Keratinocyte (primary cell): ENCODE data around the gene BTBD17. TPM values are rescaled to one million over a fixed set of nuclear protein-coding genes. Genes with fewer than 3 reads are reported as not detected.

Experiments used
- DNase-seq: peaks from one replicate; pipeline ENCODE4 v3.0.0-alpha.2; 2011; ENCODE audit warnings: low read depth, missing footprints, low spot score
- FAIRE-seq: peaks from 2 replicates; lab custom pipeline; 2011; peaks lifted over from hg19 to GRCh38; lab: Jason Lieb, UNC
- H2AFZ ChIP-seq: 2 replicates; pipeline ENCODE4 v1.6.0; 2012; ENCODE audit warnings: low read length, control low read depth, inconsistent platforms; ENCODE audit not compliant: control insufficient read depth
- H3K27ac ChIP-seq: 2 replicates; pipeline ENCODE4 v1.5.1; 2011; ENCODE audit warnings: low read length; ENCODE audit not compliant: control insufficient read depth, insufficient read depth
- H3K27me3 ChIP-seq: 3 replicates; pipeline ENCODE4 v1.6.0; 2011; ENCODE audit warnings: low read length; ENCODE audit not compliant: control insufficient read depth, insufficient read depth; ENCODE audit errors: extremely low read depth
- H3K36me3 ChIP-seq, 2 experiments: 2 replicates in 1 of 2; 3 replicates in 1 of 2; pipeline ENCODE4 v1.5.1; 2011; ENCODE audit warnings: low read length in 2 of 2, mild to moderate bottlenecking in 1 of 2; ENCODE audit not compliant: control insufficient read depth in 2 of 2, insufficient read depth in 2 of 2; ENCODE audit errors: extremely low read depth in 1 of 2
- H3K4me1 ChIP-seq: 3 replicates; pipeline ENCODE4 v1.5.1; 2011; ENCODE audit warnings: low read length; ENCODE audit not compliant: control insufficient read depth, insufficient read depth; ENCODE audit errors: extremely low read depth
- H3K4me2 ChIP-seq: 3 replicates; pipeline ENCODE4 v1.6.0; 2011; ENCODE audit warnings: low read depth, low read length; ENCODE audit not compliant: control insufficient read depth, insufficient read depth; ENCODE audit errors: extremely low read depth
- H3K4me3 ChIP-seq, 3 experiments: fragments of 200-600 bp in 1 of 3; sonication (generic) in 1 of 3; 2 replicates in 2 of 3; 3 replicates in 1 of 3; pipeline ENCODE4 v1.5.1; 2011 to 2016; ENCODE audit warnings: low read length in 3 of 3, mild to moderate bottlenecking in 3 of 3, control low read depth in 2 of 3, inconsistent platforms in 1 of 3, low read depth in 1 of 3, mixed read lengths in 1 of 3, mixed run types in 1 of 3, moderate library complexity in 1 of 3; ENCODE audit not compliant: control insufficient read depth in 2 of 3, insufficient read depth in 2 of 3; ENCODE audit errors: extremely low read depth in 1 of 3
- H3K79me2 ChIP-seq: 2 replicates; pipeline ENCODE4 v1.6.0; 2012; ENCODE audit warnings: low read length; ENCODE audit not compliant: control insufficient read depth, insufficient read depth
- H3K9ac ChIP-seq: 3 replicates; pipeline ENCODE4 v1.6.0; 2011; ENCODE audit warnings: low read length; ENCODE audit not compliant: control insufficient read depth, insufficient read depth; ENCODE audit errors: extremely low read depth
- H3K9me1 ChIP-seq: 3 replicates; pipeline ENCODE4 v1.6.0; 2011; ENCODE audit warnings: low read length; ENCODE audit not compliant: control insufficient read depth, insufficient read depth; ENCODE audit errors: extremely low read depth
- H3K9me3 ChIP-seq: 2 replicates; pipeline ENCODE4 v1.5.1; 2012; ENCODE audit warnings: low read depth, low read length; ENCODE audit not compliant: control insufficient read depth
- H4K20me1 ChIP-seq: 3 replicates; pipeline ENCODE4 v1.6.0; 2011; ENCODE audit warnings: low read length; ENCODE audit not compliant: control insufficient read depth, insufficient read depth; ENCODE audit errors: extremely low read depth
- EZH2 ChIP-seq: IDR thresholded peaks from one replicate; pipeline ENCODE4 v1.6.1; 2012; ENCODE audit warnings: inconsistent platforms, mild to moderate bottlenecking, low read length, moderate library complexity
- dilution Hi-C: fragments of 300-500 bp; cut with MboI; formaldehyde crosslinking; loops from one replicate; pipeline ENCODE4 v1.7.0; 2020; ENCODE audit warnings: low sequenced_read_pairs; ENCODE audit not compliant: extremely low pct_ligation_motif_present
- polyA plus RNA-seq, 5 experiments: library from polyadenylated mRNA; depleted of rRNA in 3 of 5; stranded (reverse) in 3 of 5; stranded (forward) in 1 of 5; unstranded in 1 of 5; fragments of >200 nt; gene quantifications; 1 replicate in 1 of 5; 2 replicates in 3 of 5; 3 replicates in 1 of 5; pipeline versions ENCODE4 v1.2.1 to v1.2.3, GENCODE V29; 2011 to 2012; ENCODE audit warnings: missing spikeins in 2 of 5, low read depth in 1 of 5, low replicate concordance in 1 of 5
- TF ChIP-seq, protein P1 (sequence below), 3 experiments: IDR thresholded peaks in 1 of 3; conservative IDR thresholded peaks in 1 of 3; optimal IDR thresholded peaks in 1 of 3; 2 replicates in 2 of 3; 3 replicates in 1 of 3; pipeline versions ENCODE3 to v1.5.1; 2011; ENCODE audit warnings: low read length in 3 of 3, mild to moderate bottlenecking in 3 of 3, moderate library complexity in 2 of 3, control low read depth in 1 of 3, inconsistent platforms in 1 of 3; ENCODE audit not compliant: insufficient read depth in 2 of 3; ENCODE audit errors: extremely low read depth in 1 of 3

Gene BTBD17
- polyA plus RNA-seq, 1 donor (not counting 4 experiments of a cell fraction or from before 2014, with no cell fraction given) = not detected

GRCh38 chr17:74408815-74409214 is 47.1 kb upstream of the BTBD17 start:
- H3K4me1 ChIP-seq = no peaks in the 10 kb centered on the region
- no peak overlapping the region for H3K4me2 ChIP-seq
- H3K9me3 ChIP-seq = no peaks in the 10 kb centered on the region
- no peaks in the 10 kb centered on the region for H3K27me3 ChIP-seq
- no peak overlapping the region for H2AFZ ChIP-seq
- no peak overlapping the region for H3K4me3 ChIP-seq
- H3K79me2 ChIP-seq = no peaks in the 10 kb centered on the region
- TF ChIP-seq, protein P1, sequence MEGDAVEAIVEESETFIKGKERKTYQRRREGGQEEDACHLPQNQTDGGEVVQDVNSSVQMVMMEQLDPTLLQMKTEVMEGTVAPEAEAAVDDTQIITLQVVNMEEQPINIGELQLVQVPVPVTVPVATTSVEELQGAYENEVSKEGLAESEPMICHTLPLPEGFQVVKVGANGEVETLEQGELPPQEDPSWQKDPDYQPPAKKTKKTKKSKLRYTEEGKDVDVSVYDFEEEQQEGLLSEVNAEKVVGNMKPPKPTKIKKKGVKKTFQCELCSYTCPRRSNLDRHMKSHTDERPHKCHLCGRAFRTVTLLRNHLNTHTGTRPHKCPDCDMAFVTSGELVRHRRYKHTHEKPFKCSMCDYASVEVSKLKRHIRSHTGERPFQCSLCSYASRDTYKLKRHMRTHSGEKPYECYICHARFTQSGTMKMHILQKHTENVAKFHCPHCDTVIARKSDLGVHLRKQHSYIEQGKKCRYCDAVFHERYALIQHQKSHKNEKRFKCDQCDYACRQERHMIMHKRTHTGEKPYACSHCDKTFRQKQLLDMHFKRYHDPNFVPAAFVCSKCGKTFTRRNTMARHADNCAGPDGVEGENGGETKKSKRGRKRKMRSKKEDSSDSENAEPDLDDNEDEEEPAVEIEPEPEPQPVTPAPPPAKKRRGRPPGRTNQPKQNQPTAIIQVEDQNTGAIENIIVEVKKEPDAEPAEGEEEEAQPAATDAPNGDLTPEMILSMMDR (optimal IDR thresholded peaks at IDR 0.05 in 1 of 3, IDR thresholded peaks at IDR 0.05 in 1 of 3, conservative IDR thresholded peaks at IDR 0.05 in 1 of 3; ENCODE audit: extremely low read depth in 1 of 3, insufficient read depth in 2 of 3, low read length in 3 of 3) = no peak
- TF ChIP-seq EZH2 = no peak
- dilution Hi-C loops = no loop called here
- no peaks in the 10 kb centered on the region for H3K9me1 ChIP-seq
- no peak overlapping the region for H3K27ac ChIP-seq
- H3K9ac ChIP-seq = no peak overlapping the region
- H4K20me1 ChIP-seq = no peaks in the 10 kb centered on the region
- DNase-seq (no peak), FAIRE-seq (no peak)
- no peaks in the 10 kb centered on the region for H3K36me3 ChIP-seq

DNA sequence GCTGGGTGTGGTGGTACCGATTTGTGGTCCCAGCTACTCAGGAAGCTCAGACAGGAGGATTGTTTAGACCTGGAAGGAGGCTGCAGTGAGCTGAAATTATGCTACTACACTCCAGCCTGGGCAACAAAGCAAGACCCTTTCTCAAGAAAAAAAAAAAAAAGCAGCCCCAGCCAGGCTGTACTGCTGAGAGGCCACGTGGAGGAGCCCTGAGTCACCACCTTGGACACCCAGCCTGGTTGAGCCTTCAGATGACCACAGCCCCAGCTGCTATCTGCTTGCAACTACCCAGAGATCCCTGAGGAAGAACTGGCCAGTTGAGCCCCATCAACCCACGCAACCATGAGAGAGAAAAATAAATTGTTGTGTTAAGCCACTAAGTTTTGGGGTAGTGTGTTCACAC is 46.6 kb upstream of the BTBD17 start:
- H3K27ac ChIP-seq = no peak overlapping the region
- FAIRE-seq = no peak
- dilution Hi-C loops = no loop called here

More for the DNA sequence above, 46.6 kb upstream of the BTBD17 start:
- Histone ChIP-seq H3K27me3 (no peaks in the 10 kb centered on the region), H3K79me2 (no peaks in the 10 kb centered on the region), H3K36me3 (no peaks in the 10 kb centered on the region), H3K4me2 (no peak overlapping the region), H3K4me3 (no peak overlapping the region), H4K20me1 (no peaks in the 10 kb centered on the region), H3K9me3 (no peaks in the 10 kb centered on the region), H2AFZ (no peak overlapping the region), H3K9me1 (no peaks in the 10 kb centered on the region), H3K4me1 (no peaks in the 10 kb centered on the region), H3K9ac (no peak overlapping the region)
- TF ChIP-seq EZH2 = no peak
- TF ChIP-seq, protein P1 (optimal IDR thresholded peaks at IDR 0.05 in 1 of 3, IDR thresholded peaks at IDR 0.05 in 1 of 3, conservative IDR thresholded peaks at IDR 0.05 in 1 of 3; ENCODE audit: extremely low read depth in 1 of 3, insufficient read depth in 2 of 3, low read length in 3 of 3) = no peak
- no peak for DNase-seq
